SJCRH30 (cell line): Measurements from ENCODE around the gene SIDT2. TPM values are rescaled to one million over a fixed set of nuclear protein-coding genes. Genes with fewer than 3 reads are reported as not detected.
"Not testable (repeated sequence)": the region's sequence is repeated elsewhere in the genome, so short reads cannot be mapped to it uniquely, and the experiment has no call there.

Experiments used
- DNase-seq, 2 experiments: peaks; one replicate each; pipeline ENCODE4 v3.0.0-alpha.2; 2015 to 2020
- H3K27ac ChIP-seq: fragments of 250-450 bp; sonication (Bioruptor Pico); 2 replicates; pipeline ENCODE4 v1.5.1; 2020; ENCODE audit warnings: mild to moderate bottlenecking, moderate library complexity
- H3K27me3 ChIP-seq: fragments of 250-450 bp; sonication (Bioruptor Pico); 2 replicates; pipeline ENCODE4 v1.5.1; 2020; ENCODE audit warnings: mild to moderate bottlenecking, moderate library complexity
- H3K36me3 ChIP-seq: fragments of 250-450 bp; sonication (Bioruptor Pico); 2 replicates; pipeline ENCODE4 v1.5.1; 2020; ENCODE audit warnings: mild to moderate bottlenecking, moderate library complexity
- H3K4me1 ChIP-seq: fragments of 250-450 bp; sonication (Bioruptor Pico); 2 replicates; pipeline ENCODE4 v1.5.1; 2020; ENCODE audit warnings: mild to moderate bottlenecking, moderate library complexity
- H3K4me3 ChIP-seq: fragments of 250-450 bp; sonication (Bioruptor Pico); 2 replicates; pipeline ENCODE4 v1.5.1; 2020; ENCODE audit warnings: mild to moderate bottlenecking, moderate library complexity
- H3K9me3 ChIP-seq: fragments of 250-450 bp; sonication (Bioruptor Pico); replicated peaks from 2 replicates; pipeline ENCODE4 v1.5.1; 2020; ENCODE audit warnings: mild to moderate bottlenecking, moderate library complexity
- total RNA-seq: library from RNA; depleted of rRNA; stranded (reverse); fragments of >200 nt; shearing (Covaris generic); gene quantifications from 2 replicates; pipeline ENCODE4 v1.2.3, GENCODE V29; 2014; rRNA removed

Gene SIDT2
- 13.7 and 15.0 TPM in 2 replicates for total RNA-seq

DNA sequence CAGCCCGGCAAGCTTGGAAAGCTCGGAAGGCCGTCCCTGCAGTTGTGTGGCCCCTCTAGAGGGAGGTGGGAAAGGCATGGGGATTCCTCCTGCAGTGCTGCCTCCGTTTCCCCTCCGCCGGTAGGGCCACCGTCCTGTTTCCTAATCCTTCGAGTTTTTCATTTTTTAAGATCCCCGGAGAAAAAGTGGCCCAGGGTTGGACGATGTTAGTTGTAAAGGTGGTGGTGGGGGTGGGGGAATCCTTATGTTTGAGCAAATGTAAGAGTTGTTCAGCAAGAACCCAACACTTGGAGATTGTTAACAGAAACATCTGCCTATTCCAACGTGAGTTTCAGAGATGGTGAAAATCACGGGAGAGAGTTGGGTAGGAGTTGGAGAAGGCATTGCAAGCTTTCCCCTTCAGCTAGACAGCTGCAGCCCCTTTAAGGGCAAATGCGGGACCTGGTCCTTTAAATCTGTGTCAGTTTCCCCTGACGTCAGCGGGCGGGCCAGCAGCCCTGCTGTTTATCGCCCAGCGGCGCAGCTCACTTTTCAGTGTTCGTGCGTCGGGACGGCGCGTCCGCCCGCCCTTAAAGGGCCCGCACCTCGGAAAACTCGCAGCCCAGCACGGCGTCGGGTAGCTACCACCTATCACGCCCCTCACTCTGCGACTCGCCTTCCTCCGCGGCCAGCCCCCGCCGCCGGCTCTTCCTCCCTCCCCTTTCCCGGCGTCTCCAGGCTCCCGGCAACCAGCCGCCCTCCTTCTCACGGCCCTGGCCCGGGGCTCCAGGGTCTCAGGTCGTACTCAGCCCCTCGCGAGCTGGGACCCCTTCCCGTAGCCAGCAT is at the start of gene SIDT2:
SIDT2 (plus strand) TSS at position 534 of the 825 bp plus-strand sequence. CDS start 521 bp downstream, outside the sequence.
- Histone ChIP-seq H3K4me1 (peaks cover 10% of the 10 kb centered on the region), H3K4me3 (peak within 1 kb of the TSS; percentile 82), H3K9me3 (no peaks in the 10 kb centered on the region), H3K36me3 (no peaks in the 10 kb centered on the region), H3K27ac (peak within 1 kb of the TSS; percentile 88), H3K27me3 (no peaks in the 10 kb centered on the region)
- DNase-seq, result peak; percentile 89 to 92

DNA sequence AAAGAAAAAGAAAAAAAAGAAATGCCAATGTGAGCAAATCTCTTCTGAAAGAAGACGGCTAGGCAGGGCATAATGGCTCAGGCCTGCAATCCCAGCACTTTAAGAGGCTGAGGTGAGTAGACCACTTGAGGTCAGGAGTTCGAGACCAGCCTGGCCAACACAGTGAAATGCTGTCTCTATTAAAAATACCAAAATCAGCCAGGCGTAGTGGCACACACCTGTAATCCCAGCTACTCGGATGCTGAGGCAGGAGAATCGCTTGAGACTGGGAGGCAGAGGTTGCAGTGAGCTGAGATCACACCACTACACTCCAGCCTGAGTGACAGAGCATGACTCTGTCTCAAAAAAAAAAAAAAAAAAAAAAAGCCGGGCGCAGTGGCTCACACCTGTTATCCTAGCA is 48.1 kb upstream of the SIDT2 start:
- H3K27me3 ChIP-seq, H3K4me3 ChIP-seq, H3K9me3 ChIP-seq, H3K27ac ChIP-seq, H3K4me1 ChIP-seq, DNase-seq, H3K36me3 ChIP-seq: not testable (repeated sequence)

- H3K27me3 ChIP-seq, result no peaks in the 10 kb centered on the region
- DNase-seq, result no peak
- H3K27ac ChIP-seq, result no peak overlapping the region
- H3K9me3 ChIP-seq, result no peaks in the 10 kb centered on the region
- no peaks in the 10 kb centered on the region for H3K36me3 ChIP-seq
- H3K4me3 ChIP-seq, result no peak overlapping the region
- no peaks in the 10 kb centered on the region for H3K4me1 ChIP-seq
These were observed 47.7 kb upstream of the SIDT2 start for GRCh38 chr11:117130879-117131278.

- no peaks in the 10 kb centered on the region for H3K4me1 ChIP-seq
- H3K36me3 ChIP-seq, result no peaks in the 10 kb centered on the region
- DNase-seq, result no peak
- H3K27ac ChIP-seq, result no peak overlapping the region
- H3K4me3 ChIP-seq, result no peak overlapping the region
- no peaks in the 10 kb centered on the region for H3K9me3 ChIP-seq
- no peaks in the 10 kb centered on the region for H3K27me3 ChIP-seq
These were observed 44.1 kb upstream of the SIDT2 start for GRCh38 chr11:117134431-117134830.

- H3K27ac ChIP-seq, H3K4me1 ChIP-seq, H3K4me3 ChIP-seq, H3K36me3 ChIP-seq, H3K9me3 ChIP-seq, DNase-seq, H3K27me3 ChIP-seq: not testable (repeated sequence)
These were observed 43.6 kb upstream of the SIDT2 start for GRCh38 chr11:117134979-117135378.

DNA sequence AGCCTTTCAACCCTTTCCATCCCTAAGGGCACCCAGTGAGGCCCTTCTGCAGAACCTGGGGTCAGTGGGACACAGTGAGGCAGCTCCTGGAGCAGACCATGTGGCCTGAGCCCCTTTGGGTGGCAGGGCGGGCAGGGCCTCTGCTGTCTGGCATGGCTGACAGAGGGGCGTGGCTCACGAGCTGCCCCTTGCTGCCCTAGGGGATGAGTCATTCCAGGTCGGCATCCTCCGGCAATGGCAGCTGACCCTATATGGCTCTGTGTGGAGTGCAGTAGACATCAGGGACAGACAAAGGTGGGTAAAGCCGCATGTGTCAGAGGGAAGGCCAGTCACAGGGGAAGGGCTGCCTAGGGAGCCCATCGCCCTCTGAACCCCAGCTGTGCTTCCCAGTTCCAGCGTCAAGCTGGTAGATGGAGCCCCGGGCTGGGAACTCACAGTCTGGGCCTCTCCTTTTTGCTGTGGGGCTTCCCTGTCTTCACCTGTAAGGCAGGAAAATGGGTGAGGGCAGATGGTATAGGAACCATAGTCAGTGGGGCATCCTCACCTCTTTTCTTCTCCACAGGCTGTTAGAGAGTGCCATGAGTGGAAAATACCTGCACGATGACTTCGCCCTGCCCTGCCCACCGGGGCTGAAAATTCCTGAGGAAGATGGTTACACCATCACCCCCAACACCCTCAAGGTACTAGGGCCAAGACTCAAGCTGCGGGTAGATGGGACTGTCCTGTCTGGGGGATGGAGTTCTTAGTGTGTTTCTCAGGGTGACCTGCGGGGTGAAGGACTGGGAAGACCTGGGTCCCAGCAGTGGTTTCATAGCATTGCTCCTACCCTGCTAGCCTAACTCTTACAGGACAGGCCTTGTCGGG is 41.1 kb upstream of the SIDT2 start:
- H3K4me1 ChIP-seq, DNase-seq, H3K36me3 ChIP-seq, H3K27me3 ChIP-seq, H3K9me3 ChIP-seq, H3K4me3 ChIP-seq, H3K27ac ChIP-seq: not testable (repeated sequence)

- H3K27ac ChIP-seq, result no peak overlapping the region
- DNase-seq, result peak; percentile 14 to 42
- H3K9me3 ChIP-seq, result no peaks in the 10 kb centered on the region
- H3K4me3 ChIP-seq, result peak overlapping the region; percentile 75
- no peaks in the 10 kb centered on the region; the same call in 1 of the 2 replicates for H3K36me3 ChIP-seq
- H3K27me3 ChIP-seq, result no peaks in the 10 kb centered on the region
- no peaks in the 10 kb centered on the region for H3K4me1 ChIP-seq
These were observed 35.2 kb upstream of the SIDT2 start for GRCh38 chr11:117143390-117143789.

- DNase-seq, result peak; percentile 92
- H3K36me3 ChIP-seq, result no peaks in the 10 kb centered on the region; the same call in 1 of the 2 replicates
- H3K27ac ChIP-seq, result peak within 1 kb of the TSS; percentile 50
- no peaks in the 10 kb centered on the region for H3K4me1 ChIP-seq
- H3K27me3 ChIP-seq, result no peaks in the 10 kb centered on the region
- H3K4me3 ChIP-seq, result peak within 1 kb of the TSS; percentile 75
- H3K9me3 ChIP-seq, result no peaks in the 10 kb centered on the region
These were observed 34.6 kb upstream of the SIDT2 start, which contains the start of gene PAFAH1B2 for GRCh38 chr11:117143871-117144476. Gene PAFAH1B2 (plus strand): TSS chr11:117144287. CDS start chr11:117152448, 8,161 bp downstream.

- Histone ChIP-seq H3K4me3 (peak overlapping the region; percentile 75), H3K36me3 (no peaks in the 10 kb centered on the region; the same call in 1 of the 2 replicates), H3K27ac (peak overlapping the region; percentile 50; the same call in 1 of the 2 replicates), H3K9me3 (no peaks in the 10 kb centered on the region), H3K4me1 (no peaks in the 10 kb centered on the region), H3K27me3 (no peaks in the 10 kb centered on the region)
- DNase-seq, result peak; percentile 45 to 62
These were observed 33.8 kb upstream of the SIDT2 start for GRCh38 chr11:117144477-117145392.

- Histone ChIP-seq H3K27me3 (no peaks in the 10 kb centered on the region), H3K4me3 (peak overlapping the region; percentile 75)
These were observed 33.2 kb upstream of the SIDT2 start for GRCh38 chr11:117145393-117145761.

DNA sequence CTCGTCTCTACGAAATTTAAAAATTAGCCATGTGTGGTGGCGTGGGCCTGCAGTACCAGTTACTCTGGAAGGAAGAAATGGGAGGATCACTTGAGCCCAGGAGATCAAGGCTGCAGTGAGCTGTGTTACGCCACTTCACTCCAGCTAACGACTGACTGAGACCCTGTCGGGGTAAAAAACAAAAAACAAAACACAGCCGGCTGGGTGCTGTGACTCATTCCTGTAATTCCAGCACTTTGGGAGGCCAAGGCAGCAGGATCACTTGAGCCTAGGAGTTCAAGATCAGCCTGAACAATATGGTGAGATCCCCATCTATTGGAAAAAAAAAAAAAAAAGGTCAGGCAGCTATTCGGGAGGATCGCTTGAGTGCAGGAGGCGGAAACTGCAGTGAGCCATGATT is 32.0 kb upstream of the SIDT2 start:
- Histone ChIP-seq H3K27ac (no peak overlapping the region), H3K27me3 (no peaks in the 10 kb centered on the region), H3K36me3 (no peaks in the 10 kb centered on the region; the same call in 1 of the 2 replicates), H3K4me3 (no peak overlapping the region), H3K9me3 (no peaks in the 10 kb centered on the region), H3K4me1 (no peaks in the 10 kb centered on the region)
- DNase-seq, result no peak

More at GRCh38 chr11:117145393-117145761, 33.2 kb upstream of the SIDT2 start:
- H3K36me3 ChIP-seq, result no peaks in the 10 kb centered on the region; the same call in 1 of the 2 replicates
- H3K27ac ChIP-seq, result no peak overlapping the region
- no peaks in the 10 kb centered on the region for H3K9me3 ChIP-seq
- no peaks in the 10 kb centered on the region for H3K4me1 ChIP-seq
- DNase-seq, result peak; percentile 5 to 13

GRCh38 chr11:117152066-117152465 is 26.5 kb upstream of the SIDT2 start:
- Histone ChIP-seq H3K27me3 (no peaks in the 10 kb centered on the region), H3K27ac (no peak overlapping the region), H3K9me3 (no peaks in the 10 kb centered on the region), H3K36me3 (peaks cover 4% of the 10 kb centered on the region; the same call in 1 of the 2 replicates), H3K4me3 (no peak overlapping the region), H3K4me1 (no peaks in the 10 kb centered on the region)
- DNase-seq, result no peak

DNA sequence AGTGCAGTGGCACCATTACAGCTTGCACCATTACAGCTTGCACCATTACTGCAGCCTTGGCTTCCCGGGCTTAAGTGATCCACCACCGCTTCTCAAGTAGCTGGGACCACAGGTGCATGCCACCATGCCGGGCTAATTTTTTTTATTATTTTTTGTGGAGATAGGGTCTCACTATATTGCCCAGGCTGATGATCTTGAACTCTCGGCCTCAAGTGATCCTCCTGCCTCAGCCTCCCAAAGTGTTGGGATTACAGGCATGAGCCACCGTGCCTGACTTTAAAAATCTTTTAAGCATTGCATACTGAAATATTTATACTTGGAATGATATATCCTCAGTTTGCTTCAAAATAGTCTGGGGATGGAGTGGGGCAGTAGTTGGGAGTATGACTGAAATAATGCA is 24.1 kb upstream of the SIDT2 start:
- H3K4me1 ChIP-seq, result no peaks in the 10 kb centered on the region
- no peak for DNase-seq
- no peak overlapping the region for H3K4me3 ChIP-seq
- 0 out of 2 replicates have a peak, but pooled peaks cover 4% of the 10 kb centered on the region for H3K36me3 ChIP-seq
- H3K27me3 ChIP-seq, result no peaks in the 10 kb centered on the region
- H3K9me3 ChIP-seq, result no peaks in the 10 kb centered on the region
- no peak overlapping the region for H3K27ac ChIP-seq

DNA sequence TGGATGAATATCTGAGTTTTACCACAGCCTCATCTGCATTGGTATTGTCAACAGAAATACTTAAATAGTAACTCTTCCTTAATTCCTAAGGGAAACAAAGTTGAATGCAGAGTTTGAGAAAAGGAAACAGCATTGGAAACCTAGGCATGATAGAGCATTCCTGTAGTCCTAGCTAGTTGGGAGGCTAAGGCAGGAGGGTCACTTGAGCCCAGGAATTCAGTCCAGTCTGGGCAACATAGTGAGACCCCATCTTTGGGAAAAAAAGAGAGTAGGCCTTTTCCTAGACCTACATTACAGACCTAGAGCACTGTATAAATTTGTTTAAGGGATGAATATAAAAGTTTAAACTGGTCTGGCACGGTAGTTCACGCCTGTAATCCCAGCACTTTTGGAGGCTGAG is 21.0 kb upstream of the SIDT2 start:
- H3K9me3 ChIP-seq, result no peaks in the 10 kb centered on the region
- H3K27me3 ChIP-seq, result no peaks in the 10 kb centered on the region
- no peak overlapping the region for H3K4me3 ChIP-seq
- H3K27ac ChIP-seq, result no peak overlapping the region
- H3K4me1 ChIP-seq, result no peaks in the 10 kb centered on the region
- no peak for DNase-seq
- peaks cover 8% of the 10 kb centered on the region; the same call in 1 of the 2 replicates for H3K36me3 ChIP-seq
